Stimulated activated CD4-positive, alpha-beta T cell treated with anti-CD3 and anti-CD28 coated beads, TNF-alpha, amount 100 ng/mL, for 4 hours (primary cell): ENCODE data around the gene SORT1.
"Not testable (repeated sequence)": the region's sequence is repeated elsewhere in the genome, so short reads cannot be mapped to it uniquely, and the experiment has no call there.

Source experiments
- DNase-seq, 3 experiments: peaks; one replicate each; pipeline ENCODE4 v3.0.0-alpha.2; 2020; ENCODE audit warnings: low read depth in 3 of 3

The SORT1 gene

DNA sequence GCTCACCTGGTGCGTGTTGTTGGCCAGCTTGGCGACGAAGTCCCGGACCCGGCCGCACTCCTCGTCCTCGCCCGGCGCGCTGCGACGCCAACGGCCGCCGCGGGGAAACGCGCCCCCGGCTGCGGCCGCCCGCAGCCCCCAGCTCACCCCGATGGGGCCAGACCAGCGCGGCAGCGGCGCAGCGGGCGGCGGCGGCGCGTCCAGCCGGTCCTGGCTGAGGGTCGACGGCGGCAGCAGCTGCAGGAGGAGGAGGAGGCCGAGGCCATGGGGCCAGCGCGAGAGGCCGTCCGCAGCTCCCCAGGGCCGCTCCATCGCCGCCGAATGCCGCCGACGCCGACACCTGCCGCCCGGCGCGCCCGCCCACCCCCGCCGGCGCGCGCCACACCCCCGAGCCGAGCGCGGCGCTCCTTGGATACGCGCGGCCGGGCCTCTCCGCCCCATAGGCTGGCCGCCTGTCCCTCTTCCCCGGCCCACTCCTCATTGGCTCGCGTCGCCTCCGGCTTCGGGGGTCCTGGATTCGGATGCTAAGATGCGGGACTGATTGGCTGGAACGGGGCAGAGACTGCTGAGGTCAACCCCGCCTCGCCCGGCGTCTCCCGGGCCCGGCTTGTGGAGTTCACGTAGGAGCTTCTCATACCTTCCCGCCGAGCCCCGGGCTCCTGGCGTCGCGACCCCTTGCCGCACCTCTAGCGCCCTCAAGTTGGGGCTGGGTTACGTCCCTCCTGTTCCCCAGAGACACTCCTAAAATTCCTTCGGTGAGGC lies at the start of gene SORT1:
Gene SORT1, minus strand, starts transcription at position 338 of the 762 bp plus-strand sequence. Its CDS starts 26 bp downstream, at position 312.
- peak; percentile 8 to 25 (median 15) for DNase-seq

DNA sequence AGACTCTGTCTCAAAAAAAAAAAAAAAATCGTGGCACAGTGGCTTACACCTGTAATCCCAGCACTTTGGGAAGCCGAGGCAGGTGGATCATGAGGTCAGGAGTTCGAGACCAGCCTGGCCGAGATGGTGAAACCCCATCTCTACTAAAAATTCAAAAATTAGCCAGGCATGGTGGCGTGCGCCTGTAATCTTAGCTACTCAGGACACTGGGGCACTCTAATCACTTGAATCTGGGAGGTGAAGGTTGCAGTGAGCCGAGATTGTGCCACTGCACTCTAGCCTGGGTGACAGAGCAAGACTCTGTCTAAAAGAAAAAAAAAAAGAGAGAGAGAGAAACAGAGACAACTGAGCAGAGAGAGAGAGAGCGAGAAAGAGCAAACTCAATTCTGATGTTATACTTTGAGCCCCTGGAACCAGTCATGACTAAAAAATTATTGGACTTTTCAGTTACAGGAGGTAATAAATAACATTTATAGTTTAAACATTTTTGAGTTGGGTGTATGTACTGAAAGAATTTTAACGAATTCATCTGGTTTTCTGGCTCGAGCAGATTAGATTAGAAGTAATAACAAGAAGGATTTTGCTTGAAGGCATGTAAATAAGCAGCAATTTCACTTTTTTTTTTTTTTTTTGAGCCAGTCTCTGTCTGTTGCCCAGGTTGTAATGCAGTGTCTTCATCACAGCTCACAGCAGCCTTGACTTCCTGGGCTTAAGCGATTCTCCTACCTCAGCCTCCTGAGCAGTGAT lies 48.4 kb upstream of the SORT1 start:
- DNase-seq = not testable (repeated sequence)

DNA sequence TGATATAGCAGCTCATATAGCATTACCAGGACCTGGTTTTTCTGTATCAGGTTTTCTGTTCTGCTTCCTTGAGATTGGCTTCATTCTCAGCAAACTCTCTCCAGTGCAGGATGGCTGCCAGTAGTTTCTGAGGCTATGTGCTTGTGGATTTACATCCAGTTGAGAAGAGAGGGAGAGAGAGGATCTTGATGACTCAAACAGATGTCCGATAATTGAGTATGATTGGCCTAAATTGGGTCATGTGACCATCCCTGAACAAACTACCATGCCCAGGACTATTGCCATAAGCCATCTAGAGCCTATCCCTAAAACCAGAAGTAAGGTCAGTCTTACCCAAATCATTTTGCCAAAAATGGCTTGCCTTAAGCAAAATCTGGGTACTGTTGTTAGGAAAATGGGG lies 46.6 kb upstream of the SORT1 start:
- no peak for DNase-seq

DNA sequence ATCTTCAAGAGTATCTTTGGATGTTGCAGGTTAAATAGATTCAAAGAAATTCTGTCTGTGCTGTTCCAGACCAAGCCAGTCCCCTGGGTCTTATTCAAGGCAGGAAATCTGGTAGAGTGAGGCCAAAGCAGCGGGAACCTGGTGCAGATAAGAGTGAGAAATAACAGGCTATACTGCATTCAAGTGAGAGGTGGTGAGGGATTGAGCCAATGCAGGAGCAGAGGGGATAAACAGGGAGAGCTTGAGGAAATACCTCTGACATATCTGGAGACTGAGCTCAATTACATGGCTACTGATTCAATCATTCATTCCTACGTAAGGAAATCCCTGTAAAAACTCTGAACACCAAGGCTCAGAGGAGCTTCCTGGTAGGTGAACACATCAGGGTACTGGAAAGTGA lies 45.8 kb upstream of the SORT1 start:
- DNase-seq = no peak

DNA sequence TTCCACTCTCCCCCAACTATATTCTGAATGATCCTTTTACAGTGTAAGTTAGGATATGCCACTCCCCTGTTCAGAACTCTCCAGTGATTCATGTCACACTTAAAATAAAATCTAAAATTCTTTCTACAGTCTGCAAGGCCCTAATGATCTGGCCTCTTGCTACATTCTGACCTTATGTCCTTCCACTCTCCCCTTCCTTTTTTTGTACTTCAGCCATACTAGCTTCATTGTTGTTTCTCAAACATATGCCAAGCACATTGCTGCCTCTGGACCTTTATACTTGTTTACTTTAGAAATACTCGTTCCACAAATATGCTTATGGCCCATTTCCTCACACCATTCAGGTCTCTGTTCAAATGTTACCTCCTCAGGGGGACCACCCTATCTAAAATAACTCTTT lies 43.4 kb upstream of the SORT1 start:
- DNase-seq = no peak

- DNase-seq = no peak
These were observed 41.1 kb upstream of the SORT1 start for GRCh38 chr1:109438798-109439297.

DNA sequence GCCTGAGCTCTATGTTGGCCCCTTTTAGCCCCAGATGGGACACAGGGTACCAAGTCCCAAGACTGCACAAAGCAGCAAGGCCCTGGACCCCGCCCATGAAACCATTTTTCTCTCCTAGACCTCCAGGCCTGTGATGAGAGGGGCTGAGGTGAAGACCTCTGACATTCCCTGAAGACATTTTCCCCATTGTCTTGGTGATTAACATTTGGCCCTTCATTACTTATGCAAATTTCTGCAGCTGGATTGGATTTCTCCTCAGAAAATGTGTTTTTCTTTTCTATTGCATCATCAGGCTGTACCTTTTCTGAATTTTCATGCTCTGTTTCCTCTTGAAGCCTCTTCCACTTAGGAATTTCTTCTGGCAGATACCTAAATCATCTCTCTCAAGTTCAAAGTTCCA lies 36.8 kb upstream of the SORT1 start:
- DNase-seq = no peak

GRCh38 chr1:109433322-109433721 lies 35.6 kb upstream of the SORT1 start:
- DNase-seq = no peak

DNA sequence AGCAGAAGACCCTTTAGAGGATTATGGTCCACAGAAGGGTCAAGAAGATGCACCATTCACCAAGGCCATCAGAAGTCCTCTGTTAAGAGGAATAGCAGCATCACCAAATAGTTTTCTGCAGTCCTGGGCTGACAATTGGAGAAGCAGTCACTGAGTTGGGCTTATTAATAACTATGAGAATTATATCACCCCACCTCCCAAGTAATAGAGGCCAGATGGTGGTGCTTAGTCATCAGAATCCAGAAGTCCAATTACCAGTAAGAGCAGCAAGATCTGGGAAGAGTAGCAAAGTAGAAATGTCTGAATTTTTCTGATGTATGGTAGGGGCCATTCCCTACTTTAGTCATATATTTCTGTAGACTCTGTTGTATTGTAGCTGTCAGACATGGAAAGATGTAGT lies 34.6 kb upstream of the SORT1 start:
- DNase-seq = no peak

- no peak for DNase-seq
These were observed 29.4 kb upstream of the SORT1 start for GRCh38 chr1:109427171-109427467.

DNA sequence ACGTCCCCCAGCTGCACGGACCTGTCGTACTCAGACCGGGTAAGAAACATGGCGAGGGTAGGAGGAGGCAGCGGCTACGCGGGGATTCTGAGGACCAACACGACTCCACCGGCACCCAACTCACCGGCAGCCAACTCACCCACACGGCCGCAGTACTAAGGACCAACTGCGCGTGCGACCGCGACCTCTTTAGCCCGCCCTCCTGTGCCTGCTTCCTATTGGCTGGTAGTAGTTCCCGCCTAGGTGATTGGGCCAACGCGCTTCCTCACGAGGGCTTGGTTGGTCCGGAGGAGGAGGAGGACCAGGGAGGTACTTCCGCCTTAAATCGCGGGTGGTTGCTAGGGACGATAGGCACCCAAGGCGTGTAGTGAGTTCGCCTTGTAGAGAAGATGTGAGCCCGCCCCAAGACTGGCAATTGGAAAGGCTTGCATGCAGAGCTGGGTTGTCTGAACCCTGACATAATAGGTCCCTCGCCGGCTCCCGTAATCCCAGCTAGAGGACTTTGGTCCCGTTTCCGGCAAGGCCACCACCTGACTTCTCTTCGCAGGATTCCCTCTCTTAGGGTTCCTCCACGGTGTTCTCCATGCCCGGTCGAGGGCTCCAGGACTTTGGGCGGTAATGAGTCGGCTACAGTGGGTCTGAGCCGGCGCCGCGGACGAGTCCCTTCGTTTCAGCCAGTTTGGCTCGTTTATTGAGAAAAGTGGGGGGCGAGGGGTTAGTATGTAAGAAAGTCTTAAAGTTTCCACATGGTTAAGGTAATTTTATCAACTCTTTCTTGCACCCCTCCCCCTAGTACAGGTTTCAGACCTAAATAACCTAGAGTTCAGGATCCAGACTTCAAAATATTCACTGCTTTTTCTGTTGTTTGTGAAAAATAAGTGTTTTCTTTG lies 28.8 kb upstream of the SORT1 start, which contains the start of gene PSMA5:
Gene PSMA5, minus strand, starts transcription at position 168 of the 890 bp plus-strand sequence. Its CDS starts 118 bp downstream, at position 50.
- peak; percentile 77 to 93 (median 89) for DNase-seq

GRCh38 chr1:109425391-109426280 lies 27.9 kb upstream of the SORT1 start:
- DNase-seq = peak in 2 of 3 experiments; percentile 28 to 31

- DNase-seq = no peak
These were observed 25.8 kb upstream of the SORT1 start for GRCh38 chr1:109423498-109423897.

GRCh38 chr1:109412551-109412950 lies 14.8 kb upstream of the SORT1 start:
- DNase-seq = no peak

GRCh38 chr1:109404838-109405237 lies 7.1 kb upstream of the SORT1 start:
- DNase-seq = no peak

DNA sequence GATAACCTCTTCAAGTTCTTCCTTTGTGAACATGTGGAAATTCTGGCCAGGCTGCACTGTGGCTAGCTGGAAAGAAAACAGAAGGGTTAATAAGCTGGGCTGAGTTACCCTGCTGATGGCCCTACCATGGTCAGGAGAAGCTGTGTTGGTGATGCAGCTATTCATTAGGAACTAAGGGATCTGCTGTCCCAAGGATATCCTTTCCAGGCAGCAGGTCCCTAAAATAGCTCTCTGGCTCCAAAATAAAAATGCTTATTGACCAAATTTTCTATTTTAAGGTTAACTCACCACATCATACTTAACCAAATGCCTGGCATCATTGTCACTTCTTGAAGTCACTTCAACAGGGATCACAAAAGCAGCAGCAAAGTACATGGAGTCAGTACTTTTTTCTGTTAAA lies 4.3 kb upstream of the SORT1 start:
- DNase-seq = no peak

GRCh38 chr1:109400035-109400655 lies 2.4 kb upstream of the SORT1 start:
- no peak for DNase-seq

GRCh38 chr1:109399326-109399957 lies 1.7 kb upstream of the SORT1 start:
- DNase-seq = no peak

DNA sequence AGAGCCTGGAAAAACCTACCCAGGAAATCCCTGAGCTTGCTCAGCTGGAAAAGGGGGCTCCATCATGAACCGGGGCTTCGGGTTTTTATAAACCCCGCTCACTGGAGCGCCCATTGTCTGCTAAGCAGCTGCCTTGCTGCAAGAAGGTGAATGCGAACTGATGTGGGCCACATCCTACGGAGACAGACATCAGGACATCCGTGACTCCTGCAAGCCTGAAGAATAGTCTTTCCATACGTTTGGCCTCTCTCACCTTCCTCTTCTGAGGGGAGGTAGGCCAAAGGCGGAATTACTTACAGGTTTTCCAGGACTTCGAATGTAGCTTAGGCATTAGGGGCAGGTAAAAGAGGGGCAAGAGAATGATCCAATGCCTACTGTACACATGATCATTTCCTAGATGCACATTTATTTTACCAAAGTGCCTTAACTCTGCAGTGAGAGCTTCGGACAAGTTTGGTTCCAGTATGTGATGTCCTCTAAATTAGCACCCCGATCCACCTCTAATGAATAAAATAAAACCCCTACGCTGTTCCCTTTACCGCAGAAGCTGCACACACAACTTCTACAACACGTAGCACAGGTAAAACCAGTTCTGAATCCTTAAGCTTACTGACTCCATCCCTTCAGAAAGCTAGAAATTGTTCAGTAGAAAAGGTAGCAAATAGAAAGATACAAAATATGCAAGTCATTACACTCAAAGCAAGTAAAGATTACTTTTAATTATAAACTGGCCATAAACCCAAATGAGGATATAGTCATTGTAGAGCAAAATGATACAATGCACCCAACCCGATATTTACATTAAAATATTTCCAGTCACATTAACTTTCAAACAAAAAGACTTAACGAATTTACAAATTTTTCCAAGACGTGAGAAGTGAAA lies 866 bp upstream of the SORT1 start:
- DNase-seq = no peak
